ENCODE measurements around the gene PDE6B. TPM values are rescaled to one million over a fixed set of nuclear protein-coding genes. Genes with fewer than 3 reads are reported as not detected.

Gene PDE6B
- total RNA-seq, 1 experiment from 2014 or later: 10.8 TPM

GRCh38 chr4:625631-626161, 323 bp downstream of the PDE6B start:
- Histone ChIP-seq H3T11ph (ENCODE audit: low read length) (no peak overlapping the region), H3K14ac (ENCODE audit: insufficient read depth, low read length) (no peak overlapping the region), H3K79me1 (ENCODE audit: insufficient read depth, low read depth, low read length, poor library complexity, severe bottlenecking) (no peaks in the 10 kb centered on the region), H2BK12ac (ENCODE audit: insufficient read length, low read depth, low read length) (no peak overlapping the region), H2AFZ (ENCODE audit: low read length) (no peak overlapping the region), H3K4me1 (ENCODE audit: insufficient read depth, low read length) (no peaks in the 10 kb centered on the region; the same call in 1 of the 2 replicates), H4K8ac (replicated peaks; ENCODE audit: insufficient read length, low read depth, low read length) (no peak overlapping the region), H3K23me2 (ENCODE audit: insufficient read length, low read depth, low read length, poor library complexity, severe bottlenecking) (no peaks in the 10 kb centered on the region), H3K23ac (ENCODE audit: insufficient read length, low read depth, low read length) (no peak overlapping the region), H2BK120ac (ENCODE audit: low read depth, low read length, poor library complexity, severe bottlenecking) (no peak overlapping the region), H3K79me2 (ENCODE audit: insufficient read depth, low read length) (no peaks in the 10 kb centered on the region), H2BK5ac (ENCODE audit: insufficient read length, low read length) (no peak overlapping the region), H4K5ac (ENCODE audit: insufficient read length, low read depth, low read length) (no peak overlapping the region), H3K27ac (ENCODE audit: insufficient read length, low read depth, low read length) (no peak overlapping the region), H2BK15ac (ENCODE audit: low read depth, low read length) (no peak overlapping the region), H4K20me1 (ENCODE audit: control insufficient read depth, insufficient read depth, insufficient read length) (no peaks in the 10 kb centered on the region), H3K56ac (ENCODE audit: insufficient read length, low read depth, low read length) (no peak overlapping the region), H3K9me3 (ENCODE audit: control insufficient read depth, low read depth, low read length) (no peaks in the 10 kb centered on the region), H4K91ac (ENCODE audit: insufficient read length, low read depth, low read length) (no peak overlapping the region), H2AK5ac (ENCODE audit: insufficient read length, low read length) (no peak overlapping the region), H3K4me2 (ENCODE audit: insufficient read depth, insufficient read length, low read length) (no peak overlapping the region), H2BK20ac (ENCODE audit: low read depth, low read length, poor library complexity, severe bottlenecking) (no peak overlapping the region), H3K18ac (ENCODE audit: insufficient read length, low read depth, low read length) (no peak overlapping the region), H3K27me3 (ENCODE audit: insufficient read depth, low read length) (no peaks in the 10 kb centered on the region), H3K9ac (ENCODE audit: extremely low read depth, insufficient read length, low read length) (no peak overlapping the region), H3K4ac (ENCODE audit: low read depth, low read length) (no peak overlapping the region)
- Mint-ChIP-seq H3K27ac (peak overlapping the region in 1 of 3 experiments; percentile 57; a peak in 1 of 7 replicates), H3K36me3 (ENCODE audit: insufficient read depth in 1 of 3, low read depth in 3 of 3) (no peaks in the 10 kb centered on the region; a peak in 1 of 7 replicates), H3K27me3 (ENCODE audit: low read depth) (peaks cover 21% of the 10 kb centered on the region), H3K9me3 (peaks cover 0 to under 1% of the 10 kb centered on the region in 2 experiments; a peak in 1 of 5 replicates), H3K4me1 (peaks cover 9 to 23% of the 10 kb centered on the region in 2 experiments), H3K4me3 (no peak overlapping the region)
- TF ChIP-seq CTCF (conservative IDR thresholded peaks at IDR 0.05): no peak
- WGBS (ENCODE audit: extremely low coverage, insufficient read length, low lambda C conversion rate): no CpG with 5 or more reads among the region's 39 CpGs
- peak; percentile 22 for DNase-seq

Data from H9 (cell line).